Measurements from ENCODE around the gene CAGE1.
"Not testable (repeated sequence)": the region's sequence is repeated elsewhere in the genome, so short reads cannot be mapped to it uniquely, and the experiment has no call there.

The CAGE1 gene

DNA sequence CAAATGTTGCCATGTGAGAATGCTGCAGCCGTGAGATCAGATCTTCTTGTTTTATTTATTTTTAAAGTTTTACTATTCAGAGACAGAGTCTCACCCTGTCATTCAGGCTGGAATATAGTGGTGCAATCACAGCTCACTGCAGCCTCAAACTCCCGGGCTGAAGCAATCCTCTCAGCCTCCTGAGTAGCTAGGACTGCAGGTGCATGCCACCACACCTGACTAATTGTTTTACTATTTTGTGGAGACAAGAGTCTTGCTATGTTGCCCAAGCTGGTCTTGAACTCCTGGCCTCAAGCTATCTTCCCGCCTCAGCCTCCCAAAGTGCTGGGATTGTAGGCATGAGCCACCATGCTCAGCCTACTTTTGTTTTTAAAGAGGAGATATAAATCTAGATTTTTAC lies 54.0 kb downstream of the CAGE1 start:
- ATAC-seq: no peak

DNA sequence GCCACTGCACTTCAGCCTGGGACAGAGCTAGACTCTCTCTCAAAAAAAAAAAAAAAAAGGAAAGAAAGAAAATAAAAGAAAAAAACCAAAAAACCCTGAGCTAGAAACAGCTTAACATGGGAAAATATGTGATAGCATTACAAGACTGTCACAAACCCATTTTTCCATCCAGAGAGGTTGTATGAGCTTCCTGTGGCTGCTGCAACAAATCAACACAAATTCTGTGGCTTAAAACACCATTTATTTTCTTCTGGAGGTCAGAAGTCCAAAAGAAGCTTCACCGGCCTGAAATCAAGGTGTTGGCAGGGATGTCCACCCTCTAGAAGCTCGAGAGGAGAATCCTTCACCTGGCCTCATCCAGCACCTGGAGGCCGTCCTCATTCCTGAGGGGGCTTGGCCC lies 54.9 kb downstream of the CAGE1 start:
- no peak for ATAC-seq

DNA sequence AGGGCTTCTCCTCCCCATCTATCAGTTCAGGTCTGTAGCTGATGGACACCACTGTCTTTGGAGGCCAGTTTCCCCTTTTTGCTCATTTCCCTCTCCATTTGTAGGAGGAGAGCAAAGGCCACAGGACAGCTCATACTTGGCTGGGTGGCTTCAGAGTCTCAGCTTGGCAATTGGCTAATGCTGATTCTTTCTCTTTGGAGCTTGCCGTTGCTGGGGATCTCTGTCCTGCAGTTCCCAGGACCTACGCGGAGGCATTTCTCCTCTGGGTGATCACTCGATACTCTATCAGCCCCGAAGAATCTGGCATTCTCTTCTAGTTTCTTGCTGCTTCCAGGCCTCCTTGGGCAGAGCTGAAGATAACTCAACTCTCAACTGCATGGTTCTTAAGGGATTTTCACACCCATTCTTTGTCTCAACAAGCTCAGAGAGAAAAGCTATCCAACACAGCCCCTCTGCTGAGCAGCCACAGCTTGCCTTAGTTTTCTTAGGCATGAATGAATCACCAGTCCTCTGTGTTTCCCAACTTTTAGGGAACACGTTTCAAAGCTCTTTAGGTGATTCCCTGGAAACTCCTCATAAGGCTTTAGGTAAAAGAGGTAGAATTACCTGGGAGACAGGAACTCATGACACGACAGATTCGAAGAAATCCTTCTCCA lies 57.3 kb downstream of the CAGE1 start:
- no peak for ATAC-seq

DNA sequence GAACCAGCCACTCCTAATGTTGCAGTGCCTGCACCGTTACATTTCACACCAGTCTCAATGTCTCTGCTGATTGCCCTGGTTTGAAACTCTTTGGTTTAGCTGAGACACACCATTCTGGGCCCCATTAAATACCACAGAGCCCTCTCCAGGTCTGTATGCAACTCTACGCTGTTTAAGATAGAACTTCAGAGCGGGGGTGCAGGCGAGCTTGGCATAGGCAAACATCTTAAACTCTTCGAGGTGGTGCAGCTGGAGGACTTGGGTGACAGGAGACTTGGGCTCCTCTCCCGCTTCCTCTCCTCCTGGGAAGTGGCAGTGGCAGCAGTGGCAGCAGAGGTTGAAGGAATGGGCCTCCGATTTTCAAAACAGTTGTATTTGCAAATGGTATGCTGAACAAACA lies 58.1 kb downstream of the CAGE1 start:
- ATAC-seq: no peak

DNA sequence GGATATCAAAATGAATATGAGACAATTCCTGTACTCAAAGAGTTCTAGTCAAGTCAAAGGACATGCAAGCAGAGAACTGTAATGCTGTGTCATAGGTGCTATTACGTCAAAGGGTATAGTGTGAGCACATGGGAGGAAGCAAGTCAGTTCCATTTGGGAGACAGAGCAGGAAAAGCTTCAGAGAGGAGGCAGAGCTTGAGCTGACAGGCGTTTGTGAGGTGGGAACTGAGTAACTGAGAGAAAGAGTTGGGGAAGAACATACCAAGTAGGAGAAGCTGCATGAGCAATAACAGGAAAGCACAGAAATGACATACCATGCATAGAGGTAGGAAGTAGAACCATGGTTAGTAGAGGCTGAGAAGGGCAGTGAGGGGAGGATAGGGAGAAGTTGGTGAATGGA lies 61.3 kb downstream of the CAGE1 start:
- no peak for ATAC-seq

DNA sequence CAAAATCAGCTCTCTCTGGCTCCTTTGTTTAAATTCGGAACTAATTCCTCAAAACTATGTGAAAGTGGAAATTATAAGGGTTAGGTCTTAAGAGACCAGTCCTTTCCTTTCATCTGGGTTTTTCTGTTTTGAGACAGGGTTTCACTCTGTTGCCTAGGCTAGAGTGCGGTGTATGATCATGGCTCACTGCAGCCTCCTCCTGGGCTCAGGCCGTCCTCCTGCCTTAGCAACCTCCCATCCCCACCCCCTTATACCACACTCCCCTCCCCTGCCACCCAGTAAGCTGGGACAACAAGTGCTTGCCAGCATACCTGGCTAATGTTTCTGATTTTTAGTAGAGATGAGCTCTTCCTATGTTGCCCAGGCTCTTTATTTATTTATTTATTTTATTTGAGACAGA lies 63.8 kb downstream of the CAGE1 start:
- no peak for ATAC-seq

DNA sequence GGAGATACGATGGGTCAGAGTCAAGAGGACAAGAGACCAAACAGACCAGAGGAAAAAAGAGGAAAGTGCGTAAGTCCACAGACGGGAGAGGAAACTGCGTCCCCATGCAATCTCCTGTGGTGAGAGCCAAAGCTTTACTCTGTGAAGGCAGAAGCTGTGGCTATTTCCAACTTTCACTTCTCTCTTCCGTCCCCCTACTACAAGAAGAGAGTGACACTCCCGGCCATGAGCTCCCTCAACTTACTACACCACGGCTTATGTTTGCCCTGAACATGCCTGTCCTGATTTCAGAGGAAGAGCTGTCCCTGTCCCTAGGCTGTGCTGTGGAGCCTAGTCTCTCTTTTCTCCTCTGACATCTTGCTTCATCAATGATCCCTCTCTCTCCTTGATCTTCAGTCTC lies 65.0 kb downstream of the CAGE1 start:
- ATAC-seq: no peak

DNA sequence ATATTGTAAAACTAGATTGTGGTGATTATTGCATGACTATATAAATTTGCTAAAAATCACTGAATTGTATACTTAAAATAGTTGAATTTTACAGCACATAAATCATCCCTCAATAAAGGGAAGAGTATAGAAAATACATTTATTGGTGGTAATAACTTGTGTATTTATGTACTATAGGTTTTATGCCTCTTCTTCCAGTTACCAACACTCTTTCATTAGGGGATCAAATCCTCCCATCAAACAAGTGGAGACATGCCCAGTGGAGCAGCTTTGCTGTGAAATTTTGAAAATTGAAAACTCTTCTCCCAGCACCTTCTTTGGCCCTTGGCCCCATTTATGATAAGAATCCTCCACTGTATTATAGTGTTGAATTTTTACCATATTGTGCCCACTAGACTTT lies 66.5 kb downstream of the CAGE1 start:
- no peak for ATAC-seq

DNA sequence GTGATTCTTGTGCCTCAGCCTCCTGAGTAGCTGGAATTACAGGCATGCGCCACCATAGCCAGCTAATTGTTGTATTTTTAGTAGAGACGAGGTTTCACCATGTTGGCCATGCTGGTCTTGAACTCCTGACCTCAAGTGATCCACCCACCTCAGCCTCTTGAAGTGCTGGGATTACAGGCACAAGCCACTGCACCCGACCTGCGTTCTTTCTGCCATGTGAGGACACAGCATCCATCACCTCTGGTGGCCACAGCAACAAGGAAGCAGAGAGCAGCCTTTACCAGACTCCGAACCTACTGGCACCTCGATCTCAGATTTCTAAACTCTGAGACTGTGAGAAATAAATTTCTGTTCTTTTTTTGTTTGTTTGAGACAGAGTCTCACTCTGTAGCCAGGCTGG lies 67.7 kb downstream of the CAGE1 start:
- ATAC-seq: not testable (repeated sequence)

DNA sequence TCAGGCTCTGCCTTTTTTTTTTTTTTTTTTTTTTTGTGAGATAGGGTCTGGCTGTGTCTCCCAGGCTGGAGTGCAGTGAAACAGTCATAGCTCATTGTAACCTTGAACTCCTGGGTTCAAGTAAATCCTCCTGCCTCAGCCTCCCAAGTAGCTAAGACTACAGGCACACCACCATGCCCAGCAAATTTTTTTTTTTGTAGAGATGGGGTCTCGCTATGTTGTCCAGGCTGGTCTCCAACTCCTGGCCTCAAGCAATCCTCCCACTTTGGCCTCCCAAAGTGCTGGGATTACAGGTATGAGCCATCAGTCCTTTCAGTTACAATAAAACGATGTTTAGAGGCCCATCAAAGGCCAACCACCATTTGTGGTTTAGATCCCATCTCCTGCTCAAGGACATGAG lies 70.1 kb downstream of the CAGE1 start:
- ATAC-seq: not testable (repeated sequence)

DNA sequence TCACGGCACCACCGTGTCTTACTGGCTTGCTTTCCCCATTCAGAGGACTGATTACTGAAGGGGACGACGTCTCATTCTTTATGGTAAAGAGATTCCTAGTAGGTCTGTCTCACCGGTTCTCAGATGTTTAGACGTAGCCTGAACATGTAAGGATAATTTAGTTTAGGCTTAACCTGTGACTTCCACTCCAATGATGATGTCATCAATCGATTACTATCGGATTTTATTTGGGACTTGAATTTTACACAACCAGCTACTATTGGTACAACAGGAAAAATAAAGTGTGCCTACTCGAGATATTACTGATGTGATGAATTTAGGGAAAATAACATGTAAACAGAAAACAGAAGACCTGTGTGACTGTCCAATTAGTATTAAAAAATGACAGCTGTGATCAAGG lies 72.0 kb downstream of the CAGE1 start:
- ATAC-seq: no peak

DNA sequence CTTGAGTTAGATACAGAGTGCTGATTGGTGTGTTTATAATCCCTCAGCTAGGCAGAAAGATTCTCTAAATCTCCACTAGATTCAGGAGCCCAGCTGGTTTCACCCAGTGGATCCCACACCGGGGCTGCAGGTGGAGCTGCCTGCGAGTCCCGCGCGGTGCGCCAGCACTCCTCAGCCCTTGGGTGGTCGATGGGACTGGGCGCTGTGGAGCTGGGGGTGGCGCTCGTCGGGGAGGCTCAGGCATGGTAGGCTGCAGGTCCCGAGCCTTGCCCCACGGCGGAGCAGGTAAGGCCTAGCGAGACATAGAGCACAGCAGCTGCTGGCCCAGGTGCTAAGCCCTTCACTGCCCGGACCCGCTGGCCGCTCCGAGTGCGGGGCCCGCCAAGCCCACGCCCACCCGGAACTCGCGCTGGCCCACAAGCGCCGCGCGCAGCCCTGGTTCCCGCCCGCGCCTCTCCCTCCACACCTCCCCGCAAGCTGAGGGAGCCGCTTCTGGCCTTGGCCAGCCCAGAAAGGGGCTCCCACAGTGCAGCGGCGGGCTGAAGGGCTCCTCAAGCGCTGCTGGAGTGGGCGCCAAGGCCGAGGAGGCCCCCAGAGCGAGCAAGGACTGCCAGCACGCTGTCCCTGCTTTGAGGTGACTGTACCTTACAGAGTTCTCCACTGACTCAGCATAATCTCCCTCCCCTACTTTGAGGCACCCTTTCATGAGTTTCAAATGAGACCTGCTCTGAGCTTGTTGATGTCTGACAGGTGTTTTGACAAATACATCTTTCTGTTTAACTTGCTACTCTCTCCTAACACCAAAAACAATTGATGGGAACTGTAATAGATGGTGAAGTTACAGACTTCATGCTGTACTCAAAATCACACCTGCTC lies 72.6 kb downstream of the CAGE1 start:
- ATAC-seq: no peak

DNA sequence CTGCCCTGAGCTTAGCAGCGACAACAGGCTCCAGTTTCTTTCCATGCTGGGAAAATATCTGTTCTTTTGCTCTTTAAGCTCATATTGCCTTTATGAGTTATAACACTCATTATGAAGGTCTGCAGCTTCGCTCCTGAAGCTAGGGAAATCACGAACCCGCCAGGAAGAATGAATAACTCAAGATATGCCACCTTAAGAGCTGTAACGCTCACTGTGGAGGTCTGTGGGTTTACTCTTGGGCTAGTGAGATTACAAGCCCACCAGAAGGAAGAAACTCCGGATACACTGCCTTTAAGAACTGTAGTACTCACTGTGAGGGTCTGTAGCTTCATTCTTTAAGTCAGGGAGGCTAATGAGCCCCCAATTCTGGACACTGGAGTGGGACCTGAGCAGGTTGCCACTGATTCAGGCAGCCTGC lies 73.6 kb downstream of the CAGE1 start:
- no peak for ATAC-seq

DNA sequence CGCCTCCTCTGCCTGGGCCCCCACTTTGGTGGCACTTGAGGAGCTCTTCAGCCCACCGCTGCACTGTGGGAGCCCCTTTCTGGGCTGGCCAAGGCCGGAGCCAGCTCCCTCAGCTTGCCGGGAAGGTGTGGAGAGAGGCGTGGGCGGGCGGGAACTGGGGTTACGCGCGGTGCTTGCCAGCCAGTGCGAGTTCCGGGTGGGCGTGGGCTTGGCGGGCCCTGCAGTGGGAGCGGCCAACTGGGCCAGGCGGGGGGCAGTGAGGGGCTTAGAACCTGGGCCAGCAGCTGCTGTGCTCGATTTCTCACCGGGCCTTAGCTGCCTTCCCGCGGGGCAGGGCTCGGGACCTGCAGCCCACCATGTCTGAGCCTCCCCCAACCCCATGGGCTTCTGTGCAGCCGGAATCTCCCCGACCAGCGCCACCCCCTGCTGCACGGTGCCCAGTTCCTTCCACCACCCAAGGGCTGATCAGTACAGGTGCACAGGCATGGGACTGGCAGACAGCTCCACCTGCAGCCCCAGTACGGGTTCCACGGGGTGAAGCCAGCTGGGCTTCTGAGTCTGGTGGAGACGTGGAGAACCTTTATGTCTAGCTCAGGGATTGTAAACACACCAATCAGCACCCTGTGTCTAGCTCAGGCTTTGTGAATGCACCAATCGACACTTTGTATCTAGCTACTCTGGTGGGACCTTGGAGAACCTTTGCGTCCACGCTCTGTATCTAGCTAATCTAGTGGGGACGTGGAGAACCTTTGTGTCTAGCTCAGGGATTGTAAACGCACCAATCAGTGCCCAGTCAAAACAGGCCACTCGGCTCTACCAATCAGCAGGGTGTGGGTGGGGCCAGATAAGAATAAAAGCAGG lies 74.2 kb downstream of the CAGE1 start:
- ATAC-seq: not testable (repeated sequence)

DNA sequence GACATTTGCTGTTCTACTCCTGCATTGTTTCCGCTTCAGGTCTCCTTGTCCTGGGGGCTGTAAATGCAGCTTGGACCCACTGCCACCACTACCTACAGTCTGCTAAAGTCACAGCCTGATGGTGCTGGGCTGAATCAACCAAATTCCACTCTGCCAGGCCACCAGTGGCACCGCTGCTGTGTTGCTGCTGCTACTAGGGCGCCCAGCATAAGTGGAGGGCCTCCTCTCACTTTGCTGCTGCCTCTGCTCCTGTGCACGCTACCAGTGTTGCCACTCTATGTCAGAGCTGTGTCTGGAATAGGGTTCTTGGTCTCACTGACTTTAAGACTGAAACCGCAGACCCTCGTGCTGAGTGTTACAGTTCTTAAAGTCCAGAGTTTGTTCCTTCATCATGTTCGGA lies 75.1 kb downstream of the CAGE1 start:
- ATAC-seq: no peak

DNA sequence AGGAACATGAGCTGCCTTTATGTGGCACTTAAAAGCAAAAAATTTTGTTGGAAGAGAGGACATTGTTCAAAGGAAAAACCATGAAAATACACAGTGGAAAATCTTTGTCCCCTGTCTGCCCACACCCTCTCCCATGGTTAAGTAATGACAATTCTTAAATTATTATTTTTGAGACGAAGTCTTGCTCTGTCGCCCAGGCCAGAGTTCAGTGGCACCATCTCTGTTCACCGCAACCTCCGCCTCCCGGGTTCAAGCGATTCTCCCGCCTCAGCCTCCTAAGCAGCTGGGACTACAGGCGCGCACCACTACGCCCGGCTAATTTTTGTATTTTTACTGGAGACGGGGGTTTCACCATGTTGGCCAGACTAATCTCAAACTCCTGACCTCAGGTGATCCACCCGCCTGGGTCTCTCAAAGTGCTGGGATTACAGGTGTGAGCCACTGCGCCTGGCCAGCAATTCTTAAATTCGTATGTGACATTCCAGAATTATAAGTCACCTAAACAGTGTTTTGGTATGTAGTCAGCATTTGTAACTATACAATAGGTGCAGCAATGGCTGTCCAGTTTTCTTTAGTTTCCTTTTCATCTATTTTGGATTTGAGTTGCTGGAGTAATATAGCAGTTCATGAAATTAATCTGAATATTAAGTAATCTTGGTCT lies 75.9 kb downstream of the CAGE1 start:
- no peak for ATAC-seq

DNA sequence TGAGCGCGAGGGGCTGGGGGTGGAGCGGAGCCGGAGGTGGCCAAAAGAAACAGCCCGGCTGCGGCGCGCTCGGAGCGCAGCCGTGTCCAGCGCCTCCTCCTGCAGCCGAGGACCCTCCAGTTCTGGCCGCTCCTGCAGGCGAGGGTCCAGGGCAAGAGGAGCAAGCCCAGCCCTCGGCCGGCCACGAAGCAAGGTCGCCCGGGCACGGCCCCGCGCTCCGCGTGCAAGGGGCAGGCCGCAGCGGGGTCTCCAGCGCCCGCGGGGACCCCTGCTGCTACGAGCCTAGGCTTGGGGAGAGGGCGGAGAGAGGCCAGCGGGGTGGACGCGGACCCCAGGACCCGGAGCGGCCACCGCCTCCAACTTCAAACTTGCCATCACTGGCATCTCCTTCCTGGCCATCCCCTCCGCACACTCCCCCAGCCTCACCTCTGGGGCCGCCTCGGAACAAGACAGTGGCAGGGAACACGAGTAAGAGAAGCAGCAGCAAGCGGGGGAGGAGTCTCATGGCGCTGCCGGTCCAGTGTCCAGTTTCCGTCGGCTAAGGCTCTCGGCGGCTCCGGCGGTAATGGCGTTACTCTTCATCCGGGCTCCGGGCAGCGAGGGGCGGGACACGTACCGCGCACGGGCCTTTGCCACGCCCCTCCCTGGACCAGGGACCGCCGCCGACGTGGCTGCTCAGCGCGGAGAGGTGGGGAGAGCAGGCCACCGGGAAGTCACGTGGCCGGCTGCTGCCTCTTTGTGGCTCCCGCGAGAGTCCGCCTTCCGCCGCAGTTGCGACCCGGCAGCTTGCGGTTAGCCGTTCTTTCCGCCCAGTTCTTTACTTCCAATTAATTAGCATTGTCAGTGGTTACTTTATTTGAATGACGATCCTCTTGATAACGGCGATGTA lies 76.7 kb downstream of the CAGE1 start, which contains the start of gene SSR1:
SSR1 (minus strand) TSS at position 584 of the 889 bp plus-strand sequence; CDS start at position 505, 79 bp downstream.
- ATAC-seq: peak; percentile 97 to 98

DNA sequence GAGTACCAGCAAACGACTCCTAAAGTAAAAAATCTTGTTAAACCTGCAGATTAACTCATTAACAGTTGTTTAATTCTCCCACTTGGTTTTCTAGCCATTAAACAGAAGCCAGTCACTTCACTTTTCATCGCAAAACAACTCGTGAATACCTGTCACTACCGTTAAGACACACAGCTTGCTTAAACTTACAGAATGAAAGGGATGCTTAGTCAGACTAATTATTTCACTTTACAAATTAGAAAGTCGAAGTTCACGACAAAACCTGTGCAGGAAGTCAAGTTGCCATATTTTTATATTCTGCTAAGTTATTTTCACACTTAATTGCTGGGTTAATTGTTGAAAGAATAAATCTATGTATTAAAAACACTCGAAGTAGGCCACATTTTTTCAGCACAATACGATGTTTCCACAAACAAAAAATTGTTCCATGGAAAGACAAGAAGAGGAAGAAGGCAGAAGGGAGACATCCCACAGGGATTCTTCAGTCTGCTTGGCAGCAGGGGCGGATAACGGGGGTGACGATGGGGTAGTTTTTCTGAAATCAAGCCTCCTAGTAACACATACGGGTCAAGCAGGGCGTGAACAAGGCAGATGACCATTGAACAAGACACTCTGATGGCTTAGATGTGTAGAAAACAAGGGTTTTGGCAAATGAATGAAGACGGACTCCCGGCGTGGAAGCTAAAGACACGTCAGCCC lies 77.5 kb downstream of the CAGE1 start:
- ATAC-seq: no peak

DNA sequence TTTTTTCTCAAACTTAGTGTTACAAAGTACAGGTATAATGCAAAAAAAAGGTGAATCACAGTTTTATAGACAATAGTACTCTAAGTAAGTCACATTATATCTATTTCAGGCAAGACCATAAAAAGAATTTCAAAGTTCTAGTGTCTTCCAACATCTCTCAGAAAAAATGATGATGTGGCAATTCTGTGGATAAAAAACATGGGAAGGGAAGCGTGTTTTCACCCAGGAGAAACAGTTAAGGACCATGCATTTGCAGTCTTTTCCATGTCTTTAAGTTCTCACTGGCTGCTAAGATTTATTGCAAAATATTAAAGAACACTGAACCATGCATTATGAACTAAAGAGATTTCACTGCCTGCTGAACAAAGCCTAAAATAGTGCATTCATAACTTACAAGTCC lies 78.4 kb downstream of the CAGE1 start:
- no peak for ATAC-seq

DNA sequence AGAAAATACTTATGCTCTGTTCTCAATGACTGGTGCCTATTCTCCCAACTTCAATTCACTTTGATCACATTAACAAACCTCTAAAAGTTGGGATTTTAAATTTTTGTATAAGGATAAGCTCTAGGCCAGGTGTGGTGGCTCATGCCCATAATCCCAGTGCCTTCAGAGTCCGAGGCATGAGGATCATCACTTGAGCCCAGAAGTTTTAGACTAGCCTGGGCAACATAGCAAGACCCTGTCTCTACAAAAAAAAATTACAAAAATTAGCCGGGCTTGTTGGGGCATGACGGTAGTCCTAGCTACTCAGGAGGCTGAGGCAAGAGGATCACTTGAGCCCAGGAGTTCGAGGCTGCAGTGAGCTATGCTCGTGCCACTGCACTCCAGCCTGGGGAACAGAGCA lies 80.5 kb downstream of the CAGE1 start:
- ATAC-seq: no peak

DNA sequence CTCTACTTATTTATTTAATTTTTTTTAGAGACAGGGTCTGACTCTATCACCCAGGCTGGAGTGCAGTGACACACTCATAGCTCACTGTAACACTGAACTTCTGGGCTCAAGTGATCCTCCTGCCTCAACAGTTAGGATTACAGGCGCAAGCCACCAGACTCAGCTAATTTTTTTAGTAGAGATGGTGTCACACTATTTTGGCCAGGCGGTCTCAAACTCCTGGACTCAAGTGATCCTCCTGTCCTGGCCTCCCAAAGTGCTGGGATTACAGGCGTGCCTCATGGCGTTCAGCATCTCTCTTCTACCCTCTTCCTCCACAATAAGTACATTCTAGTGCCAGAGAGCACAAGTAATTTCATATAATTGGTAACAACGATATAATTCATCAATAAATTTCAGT lies 82.0 kb downstream of the CAGE1 start:
- no peak for ATAC-seq

Data from activated CD4-positive, CD25-positive, alpha-beta regulatory T cell treated with anti-CD3 and anti-CD28 coated beads, Interleukin-2, amount 50 U/mL, for 24 hours (primary cell).